Right atrium auricular region (tissue), 2 donors: Measurements from ENCODE around the gene UNC45A. TPM values are rescaled to one million over a fixed set of nuclear protein-coding genes. Genes with fewer than 3 reads are reported as not detected.

Experiments used
- DNase-seq: peaks from one replicate; pipeline ENCODE4 v3.0.0-alpha.2; 2019; ENCODE audit warnings: low spot score
- H3K27ac ChIP-seq, 2 donors: fragments of 200-600 bp; sonication (generic); 1 replicate in 1 of 2; 2 replicates in 1 of 2; pipeline ENCODE4 v1.5.1; 2016 to 2019
- H3K27me3 ChIP-seq, 2 donors: fragments of 200-600 bp; sonication (generic); one replicate each; pipeline versions ENCODE4 v1.5.1 to v1.6.0; 2017 to 2019
- H3K36me3 ChIP-seq: fragments of 200-600 bp; sonication (generic); one replicate; pipeline ENCODE4 v1.5.1; 2016
- H3K4me1 ChIP-seq, 2 donors: fragments of 200-600 bp; sonication (generic); one replicate each; pipeline versions ENCODE4 v1.5.1 to v1.6.0; 2017 to 2019
- H3K4me3 ChIP-seq, 2 donors: fragments of 200-600 bp; sonication (generic); 1 replicate in 1 of 2; 2 replicates in 1 of 2; pipeline ENCODE4 v1.5.1; 2017 to 2019; ENCODE audit warnings: mild to moderate bottlenecking in 1 of 2, moderate library complexity in 1 of 2
- H3K9me3 ChIP-seq, 2 donors: fragments of 200-600 bp; sonication (generic); one replicate each; pipeline ENCODE4 v1.5.1; 2019
- CTCF ChIP-seq, 2 donors: fragments of 200-600 bp; sonication (generic); IDR thresholded peaks; one replicate each; pipeline ENCODE4 v1.5.1; 2019; ENCODE audit warnings: antibody characterized with exemption in 2 of 2
- total RNA-seq, 2 donors: library from RNA; depleted of rRNA; stranded (reverse); fragments of >200 nt; gene quantifications; one replicate each; pipeline ENCODE4 v1.1.0, GENCODE V29; 2016

Gene UNC45A
- total RNA-seq, 2 donors from 2014 or later: 17.4 to 19.0 TPM

- no peaks in the 10 kb centered on the region for H3K9me3 ChIP-seq
- H3K27me3 ChIP-seq: no peaks in the 10 kb centered on the region
- no peak for DNase-seq
- H3K4me1 ChIP-seq: peaks cover 3 to 54% of the 10 kb centered on the region in 2 donors
- peaks cover 27% of the 10 kb centered on the region for H3K36me3 ChIP-seq
- H3K27ac ChIP-seq: peak overlapping the region; percentile 73 to 82
- peak overlapping the region; percentile 48 to 72 for H3K4me3 ChIP-seq
- peak; percentile 97 to 99 for TF ChIP-seq CTCF (IDR thresholded peaks at IDR 0.05)
Measured at GRCh38 chr15:90956274-90957030, 21.4 kb downstream of the UNC45A start.

GRCh38 chr15:90957031-90957790, 22.1 kb downstream of the UNC45A start:
- Histone ChIP-seq H3K27ac (peak overlapping the region; percentile 73 to 82), H3K9me3 (no peaks in the 10 kb centered on the region), H3K4me3 (peak overlapping the region; percentile 48 to 72), H3K36me3 (peaks cover 25% of the 10 kb centered on the region), H3K4me1 (peaks cover 3 to 57% of the 10 kb centered on the region in 2 donors), H3K27me3 (no peaks in the 10 kb centered on the region)
- no peak for DNase-seq
- TF ChIP-seq CTCF (IDR thresholded peaks at IDR 0.05): no peak

GRCh38 chr15:90957791-90958190, 22.7 kb downstream of the UNC45A start:
- Histone ChIP-seq H3K9me3 (no peaks in the 10 kb centered on the region), H3K27me3 (no peaks in the 10 kb centered on the region), H3K36me3 (peaks cover 20% of the 10 kb centered on the region), H3K27ac (peak overlapping the region; percentile 73 to 82), H3K4me1 (peaks cover 3 to 57% of the 10 kb centered on the region in 2 donors), H3K4me3 (peak overlapping the region in 1 of 2 donors; percentile 72)
- TF ChIP-seq CTCF (IDR thresholded peaks at IDR 0.05): no peak
- no peak for DNase-seq

DNA sequence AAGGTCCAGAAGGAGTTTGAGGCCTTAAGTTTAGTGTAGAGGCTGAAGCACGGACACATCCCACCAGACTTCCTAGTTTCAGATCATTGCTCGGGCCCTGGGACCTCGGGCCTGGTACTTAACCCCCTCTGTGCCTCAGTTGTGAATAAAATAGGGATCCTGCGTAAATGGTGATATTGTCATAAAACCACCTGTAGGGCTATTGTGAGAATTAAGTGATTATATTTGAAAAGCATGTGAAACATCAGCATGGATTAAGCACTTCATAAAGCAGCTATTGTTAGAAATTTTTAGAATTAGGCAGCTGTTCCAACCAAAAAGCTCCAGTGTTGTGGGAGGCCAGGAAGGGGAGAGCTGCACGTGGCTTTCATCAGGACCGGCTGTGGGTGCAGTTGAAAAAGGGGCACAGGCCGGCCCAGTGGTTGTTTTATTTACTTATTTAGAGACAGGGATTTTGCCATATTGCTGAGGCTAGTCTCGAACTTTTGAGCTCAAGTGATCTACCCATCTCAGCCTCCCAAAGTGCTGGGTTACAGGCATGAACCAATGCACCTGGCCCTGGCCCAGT, 24.0 kb downstream of the UNC45A start:
- Histone ChIP-seq H3K27me3 (no peaks in the 10 kb centered on the region), H3K4me1 (peaks cover 3 to 57% of the 10 kb centered on the region in 2 donors), H3K4me3 (no peak overlapping the region), H3K9me3 (no peaks in the 10 kb centered on the region), H3K36me3 (peaks cover 14% of the 10 kb centered on the region), H3K27ac (peak overlapping the region; percentile 77 to 82)
- TF ChIP-seq CTCF (IDR thresholded peaks at IDR 0.05): no peak
- DNase-seq: no peak

DNA sequence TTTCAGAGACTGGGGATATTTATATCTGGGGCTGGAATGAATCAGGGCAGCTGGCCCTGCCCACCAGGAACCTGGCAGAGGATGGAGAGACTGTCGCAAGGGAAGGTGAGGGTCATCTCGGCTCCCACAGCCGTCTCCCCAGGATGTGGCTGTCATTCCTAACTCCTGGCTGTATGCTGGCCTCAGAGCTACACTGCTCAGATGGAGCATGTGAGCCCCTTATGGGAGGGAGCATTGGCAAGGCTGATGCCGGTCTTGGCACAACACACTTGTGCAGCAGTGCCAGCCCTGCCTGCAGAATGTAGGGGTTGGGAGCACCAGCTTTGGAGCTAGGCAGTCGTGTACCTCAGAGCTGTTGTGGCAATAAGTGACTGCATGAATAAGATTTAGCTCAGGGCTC, 24.8 kb downstream of the UNC45A start:
- TF ChIP-seq CTCF (IDR thresholded peaks at IDR 0.05): no peak
- Histone ChIP-seq H3K27ac (peak overlapping the region; percentile 77 to 82), H3K9me3 (no peaks in the 10 kb centered on the region), H3K27me3 (no peaks in the 10 kb centered on the region), H3K4me1 (peaks cover 3 to 54% of the 10 kb centered on the region in 2 donors), H3K4me3 (no peak overlapping the region), H3K36me3 (peaks cover 14% of the 10 kb centered on the region)
- no peak for DNase-seq
